GM13977 (cell line): ENCODE data around the gene TMEM258.

Experiments used
- DNase-seq: peaks from one replicate; pipeline ENCODE4 v3.0.0; 2012; ENCODE audit warnings: low spot score
- CTCF ChIP-seq: IDR thresholded peaks from 2 replicates; pipeline ENCODE4 v1.5.1; 2012; ENCODE audit warnings: mild to moderate bottlenecking, control low read depth; ENCODE audit not compliant: insufficient read depth; ENCODE audit errors: extremely low read depth, missing control alignments
- in situ Hi-C: fragments of 300-500 bp; cut with MboI; formaldehyde crosslinking; loops from one replicate; pipeline ENCODE4 v1.12.0; 2022; ENCODE audit warnings: low sequenced_read_pairs, low pct_unique_long_range_greater_than_20kb, mixed read lengths, inconsistent platforms; ENCODE audit not compliant: unreplicated experiment

TMEM258 gene

GRCh38 chr11:61781585-61781984 is 10.8 kb downstream of the TMEM258 start:
- no peak for TF ChIP-seq CTCF
- in situ Hi-C loops = no loop called here
- DNase-seq = no peak

GRCh38 chr11:61780581-61781162 is 11.7 kb downstream of the TMEM258 start:
- in situ Hi-C loops = no loop called here
- no peak for DNase-seq
- TF ChIP-seq CTCF = no peak

- in situ Hi-C loops = no loop called here
- no peak for TF ChIP-seq CTCF
- no peak for DNase-seq
These were observed 12.5 kb downstream of the TMEM258 start for GRCh38 chr11:61779666-61780525.

- no peak for TF ChIP-seq CTCF
- in situ Hi-C loops = no loop called here
- no peak for DNase-seq
These were observed 13.3 kb downstream of the TMEM258 start for GRCh38 chr11:61778920-61779650.

- in situ Hi-C loops = no loop called here
- TF ChIP-seq CTCF = no peak
- DNase-seq = no peak
These were observed 14.0 kb downstream of the TMEM258 start for GRCh38 chr11:61778357-61778886.
